ENCODE data around the gene SIX1.

Gene SIX1

DNA sequence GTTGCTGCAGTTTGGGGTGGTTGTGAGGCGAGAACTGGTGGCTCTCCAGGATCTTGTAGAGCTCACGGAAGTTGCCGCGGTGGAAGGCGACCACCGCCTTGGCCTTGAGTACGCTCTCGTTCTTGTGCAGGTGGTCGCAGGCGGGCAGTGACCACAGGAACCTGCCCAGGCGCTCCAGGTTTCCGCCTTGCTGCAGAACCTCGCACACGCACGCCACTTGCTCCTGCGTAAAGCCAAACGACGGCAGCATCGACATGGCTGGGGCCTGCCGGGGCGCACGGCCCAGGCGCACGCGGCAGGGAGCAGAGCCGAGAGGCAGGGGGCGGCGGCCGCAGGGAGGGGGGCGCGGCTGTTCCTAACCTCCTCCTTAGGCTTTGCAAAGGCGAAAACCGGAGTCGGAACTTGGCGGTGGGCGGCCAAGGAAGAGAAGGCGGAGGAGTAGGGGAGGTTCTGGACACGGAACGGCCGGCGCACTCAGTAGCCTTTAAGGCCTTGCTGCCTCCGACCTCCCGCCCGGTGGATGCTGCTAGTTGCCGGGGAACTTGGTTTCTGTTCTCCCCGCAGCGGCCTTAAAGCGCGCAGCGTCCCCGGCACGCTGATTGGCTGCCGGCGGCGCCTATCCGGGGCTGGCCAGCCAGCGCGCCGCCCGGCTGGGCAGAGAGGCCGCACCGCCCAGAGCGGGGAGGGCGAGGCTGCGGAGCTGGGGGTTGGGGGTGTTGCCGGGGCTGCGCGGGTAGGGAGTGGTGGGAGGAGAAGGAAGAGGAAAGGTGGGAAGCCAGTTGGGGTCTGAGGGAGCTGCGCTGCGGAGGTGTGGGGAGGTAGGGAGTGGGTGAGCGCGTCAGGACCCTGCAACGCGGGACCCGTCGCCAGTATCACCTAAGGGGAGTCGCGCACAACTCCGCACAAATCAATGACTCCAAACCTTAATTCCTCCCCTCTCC is at the start of gene SIX1:
SIX1 (minus strand) TSS at position 544 of the 941 bp plus-strand sequence; CDS start at position 256, 288 bp downstream.
- peaks cover 66% of the 10 kb centered on the region for H3K4me1 Mint-ChIP-seq

DNA sequence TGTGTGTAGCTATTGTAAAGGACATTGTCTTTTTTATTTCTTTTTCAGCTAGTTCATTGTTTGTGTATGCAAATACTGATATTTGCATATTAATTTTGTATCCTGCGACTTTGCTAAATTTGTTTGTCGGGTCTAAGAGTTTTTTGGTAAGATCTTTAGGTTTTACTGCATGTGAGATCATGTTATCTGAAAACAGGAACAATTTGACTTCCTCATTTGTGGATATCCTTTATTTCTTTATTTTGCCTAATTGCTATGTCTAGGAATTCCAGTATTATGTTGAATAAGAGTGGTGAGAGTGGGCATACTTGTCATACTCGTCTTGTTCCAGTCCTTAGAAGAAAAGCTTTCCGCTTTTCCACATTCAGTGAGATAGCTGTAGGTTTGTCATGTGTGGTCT is 46.0 kb upstream of the SIX1 start:
- H3K4me3 Mint-ChIP-seq, result no peak overlapping the region
- ATAC-seq, result no peak
- no peak for DNase-seq
- peaks cover 6 to 10% of the 10 kb centered on the region in 2 donors for H3K9me3 Mint-ChIP-seq
- no peaks in the 10 kb centered on the region for H3K4me1 Mint-ChIP-seq
- no peak overlapping the region for H3K27ac Mint-ChIP-seq
- peaks cover 44% of the 10 kb centered on the region for H3K27me3 Mint-ChIP-seq

More for the DNA sequence above, at the start of gene SIX1:
- DNase-seq, result peak in 1 of 2 donors; percentile 38
- Mint-ChIP-seq H3K9me3 (no peaks in the 10 kb centered on the region), H3K4me3 (peak within 1 kb of the TSS; percentile 65 to 78), H3K27me3 (peaks cover 100% of the 10 kb centered on the region), H3K27ac (no peak within 1 kb of the TSS)
- peak; percentile 64 for ATAC-seq

GRCh38 chr14:60691383-60692113 is 42.3 kb upstream of the SIX1 start:
- H3K9me3 Mint-ChIP-seq, result no peaks in the 10 kb centered on the region
- no peak overlapping the region for H3K27ac Mint-ChIP-seq
- no peak for ATAC-seq
- H3K4me1 Mint-ChIP-seq, result no peaks in the 10 kb centered on the region
- peaks cover 26% of the 10 kb centered on the region for H3K27me3 Mint-ChIP-seq
- no peak overlapping the region for H3K4me3 Mint-ChIP-seq
- no peak for DNase-seq

GRCh38 chr14:60686865-60687264 is 37.6 kb upstream of the SIX1 start:
- DNase-seq (no peak), ATAC-seq (no peak)
- no peak overlapping the region for H3K4me3 Mint-ChIP-seq
- H3K9me3 Mint-ChIP-seq, result no peaks in the 10 kb centered on the region
- H3K27me3 Mint-ChIP-seq, result peaks cover 8% of the 10 kb centered on the region
- H3K4me1 Mint-ChIP-seq, result no peaks in the 10 kb centered on the region
- H3K27ac Mint-ChIP-seq, result no peak overlapping the region

GRCh38 chr14:60684203-60684602 is 34.9 kb upstream of the SIX1 start:
- DNase-seq (no peak), ATAC-seq (no peak)
- H3K9me3 Mint-ChIP-seq, result no peaks in the 10 kb centered on the region

GRCh38 chr14:60681271-60681670 is 32.0 kb upstream of the SIX1 start:
- Mint-ChIP-seq H3K4me3 (no peak overlapping the region), H3K9me3 (no peaks in the 10 kb centered on the region), H3K4me1 (no peaks in the 10 kb centered on the region), H3K27ac (no peak overlapping the region), H3K27me3 (peaks cover 6% of the 10 kb centered on the region)
- ATAC-seq, result no peak
- DNase-seq, result no peak

More at GRCh38 chr14:60684203-60684602, 34.9 kb upstream of the SIX1 start:
- H3K27me3 Mint-ChIP-seq, result peaks cover 8% of the 10 kb centered on the region
- H3K4me3 Mint-ChIP-seq, result no peak overlapping the region
- H3K4me1 Mint-ChIP-seq, result no peaks in the 10 kb centered on the region
- no peak overlapping the region for H3K27ac Mint-ChIP-seq

DNA sequence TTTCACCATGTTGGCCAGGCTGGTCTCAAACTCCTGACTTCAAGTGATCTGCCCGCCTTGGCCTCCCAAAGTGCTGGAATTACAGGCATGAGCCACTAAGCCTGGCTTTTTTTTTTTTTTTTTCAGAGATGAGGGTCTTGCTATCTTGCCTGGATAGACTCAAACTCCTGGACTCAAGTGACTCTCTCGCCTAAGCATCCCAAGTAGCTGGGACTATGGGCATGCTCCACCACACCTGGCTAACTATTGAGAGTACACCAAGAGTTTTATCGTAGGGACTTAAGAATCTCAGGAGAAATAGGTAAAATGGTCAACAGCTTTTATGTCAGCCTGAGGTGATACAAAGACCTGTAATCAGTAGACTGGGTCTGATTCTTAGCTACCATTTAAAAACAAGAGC is 31.2 kb upstream of the SIX1 start:
- Mint-ChIP-seq H3K27ac (peak overlapping the region in 1 of 2 donors; percentile 19), H3K9me3 (no peaks in the 10 kb centered on the region), H3K27me3 (no peaks in the 10 kb centered on the region), H3K4me1 (no peaks in the 10 kb centered on the region), H3K4me3 (no peak overlapping the region)
- DNase-seq, result no peak
- ATAC-seq, result no peak

DNA sequence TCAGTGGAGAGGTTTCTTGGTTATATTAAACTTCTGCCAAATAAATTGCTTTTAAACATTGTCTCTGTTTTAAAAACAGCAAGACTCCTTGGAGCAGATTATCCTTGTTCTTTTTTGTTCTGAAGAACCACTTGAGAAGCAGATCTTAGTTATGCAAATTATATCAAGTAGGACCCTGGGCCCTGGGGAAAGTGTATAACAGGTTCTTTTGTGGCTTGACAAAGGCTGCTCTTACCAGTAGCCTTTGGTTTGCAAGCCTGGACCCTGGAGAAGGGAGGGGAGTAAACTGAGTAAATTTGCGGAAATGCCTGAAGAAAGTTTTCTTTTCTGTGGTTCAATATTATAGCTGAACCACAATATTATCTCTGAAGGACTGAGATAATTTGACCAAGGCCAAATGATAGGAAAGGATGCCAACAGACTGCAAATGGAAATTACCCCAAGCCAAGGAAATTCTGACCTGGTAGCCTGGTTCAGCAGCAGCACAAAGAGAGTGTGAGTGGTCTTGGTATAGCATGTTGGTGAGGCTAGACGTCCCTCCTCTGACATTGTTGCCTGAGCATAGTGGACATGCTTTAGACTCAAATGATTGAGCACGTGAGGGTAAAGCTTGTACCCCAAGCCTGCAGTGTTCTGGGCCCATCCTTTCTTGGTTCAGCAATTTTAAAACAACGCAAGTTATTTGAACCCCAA is 30.4 kb upstream of the SIX1 start:
- H3K9me3 Mint-ChIP-seq, result no peaks in the 10 kb centered on the region
- H3K4me3 Mint-ChIP-seq, result no peak overlapping the region
- H3K27me3 Mint-ChIP-seq, result no peaks in the 10 kb centered on the region
- ATAC-seq, result no peak
- no peak for DNase-seq
- H3K4me1 Mint-ChIP-seq, result no peaks in the 10 kb centered on the region
- no peak overlapping the region for H3K27ac Mint-ChIP-seq

GRCh38 chr14:60677701-60678100 is 28.4 kb upstream of the SIX1 start:
- Mint-ChIP-seq H3K27ac (no peak overlapping the region), H3K4me1 (no peaks in the 10 kb centered on the region), H3K9me3 (no peaks in the 10 kb centered on the region), H3K4me3 (no peak overlapping the region), H3K27me3 (peaks cover 3% of the 10 kb centered on the region)
- DNase-seq, result no peak
- ATAC-seq, result no peak

GRCh38 chr14:60670989-60671388 is 21.7 kb upstream of the SIX1 start:
- Mint-ChIP-seq H3K27ac (no peak overlapping the region), H3K9me3 (no peaks in the 10 kb centered on the region), H3K4me3 (no peak overlapping the region), H3K27me3 (peaks cover 22% of the 10 kb centered on the region), H3K4me1 (no peaks in the 10 kb centered on the region)
- no peak for DNase-seq
- no peak for ATAC-seq

GRCh38 chr14:60668431-60669112 is 19.3 kb upstream of the SIX1 start:
- ATAC-seq, result no peak
- no peaks in the 10 kb centered on the region for H3K4me1 Mint-ChIP-seq
- H3K4me3 Mint-ChIP-seq, result no peak overlapping the region
- no peak overlapping the region for H3K27ac Mint-ChIP-seq
- DNase-seq, result no peak
- peaks cover 32% of the 10 kb centered on the region for H3K27me3 Mint-ChIP-seq
- no peaks in the 10 kb centered on the region for H3K9me3 Mint-ChIP-seq

DNA sequence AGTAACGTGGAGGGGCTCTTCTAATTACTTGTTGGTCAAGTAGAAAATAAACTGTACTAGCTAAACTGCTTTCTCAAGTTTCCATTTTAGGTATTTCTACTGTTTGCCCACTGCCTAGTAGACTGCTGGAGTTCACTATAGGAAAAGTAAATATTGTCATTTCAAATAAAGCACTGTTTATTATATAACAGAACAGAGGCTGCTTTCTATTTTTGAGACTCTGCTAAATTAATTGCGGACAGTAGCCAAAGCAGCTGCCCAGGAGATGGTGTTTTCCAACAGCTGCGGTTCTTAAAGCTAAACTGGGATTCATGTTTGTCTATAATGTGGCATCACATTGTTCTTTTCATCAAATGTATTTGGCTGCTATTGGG is 15.9 kb upstream of the SIX1 start:
- no peaks in the 10 kb centered on the region for H3K9me3 Mint-ChIP-seq
- H3K27me3 Mint-ChIP-seq, result peaks cover 58% of the 10 kb centered on the region
- DNase-seq (no peak), ATAC-seq (no peak)
- H3K4me3 Mint-ChIP-seq, result no peak overlapping the region
- no peak overlapping the region for H3K27ac Mint-ChIP-seq
- no peaks in the 10 kb centered on the region for H3K4me1 Mint-ChIP-seq

DNA sequence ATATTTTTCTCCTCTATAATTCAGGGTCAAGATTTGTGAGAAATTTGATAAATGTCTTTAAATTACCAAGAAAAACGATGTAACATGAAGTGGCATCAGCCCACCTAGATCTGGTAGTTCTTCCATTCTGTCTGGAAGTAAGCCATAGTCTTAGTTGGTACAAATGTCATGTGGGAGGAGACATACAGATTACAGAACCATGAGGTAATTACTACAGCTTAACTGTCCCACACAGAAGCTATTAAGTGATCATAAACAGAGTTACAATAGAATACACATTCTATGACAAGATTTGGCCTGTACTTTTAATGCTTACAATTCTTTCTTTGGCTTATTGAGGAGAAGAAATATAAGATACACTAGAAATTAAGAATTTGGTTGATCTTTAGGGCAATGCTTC is 13.7 kb upstream of the SIX1 start:
- ATAC-seq (no peak), DNase-seq (no peak)
- Mint-ChIP-seq H3K4me3 (no peak overlapping the region), H3K9me3 (no peaks in the 10 kb centered on the region), H3K27me3 (peaks cover 71% of the 10 kb centered on the region), H3K4me1 (peaks cover 9% of the 10 kb centered on the region), H3K27ac (no peak overlapping the region)

GRCh38 chr14:60661721-60662120 is 12.4 kb upstream of the SIX1 start:
- Mint-ChIP-seq H3K27me3 (peaks cover 79% of the 10 kb centered on the region), H3K4me1 (peaks cover 22% of the 10 kb centered on the region)

GRCh38 chr14:60658909-60659585 is 9.8 kb upstream of the SIX1 start:
- Mint-ChIP-seq H3K27ac (no peak overlapping the region), H3K9me3 (no peaks in the 10 kb centered on the region), H3K4me3 (no peak overlapping the region), H3K27me3 (peaks cover 100% of the 10 kb centered on the region), H3K4me1 (peaks cover 46% of the 10 kb centered on the region)
- DNase-seq (no peak), ATAC-seq (no peak)

More at GRCh38 chr14:60661721-60662120, 12.4 kb upstream of the SIX1 start:
- DNase-seq, result no peak
- no peak for ATAC-seq
- no peak overlapping the region for H3K4me3 Mint-ChIP-seq
- H3K9me3 Mint-ChIP-seq, result no peaks in the 10 kb centered on the region
- H3K27ac Mint-ChIP-seq, result no peak overlapping the region
